H1 (cell line): ENCODE measurements around the gene ECE2. TPM values are rescaled to one million over a fixed set of nuclear protein-coding genes. Genes with fewer than 3 reads are reported as not detected.

Experiments used
- CTCF ChIA-PET: fragments of 300-600 bp; sonication (Branson Sonifier 250); formaldehyde crosslinking; loops from one replicate; lab custom pipeline; 2021; ENCODE audit not compliant: partially characterized antibody; lab: Charles Lee
- POLR2A ChIA-PET: fragments of 300-600 bp; sonication (Branson Sonifier 250); formaldehyde crosslinking; loops from one replicate; lab custom pipeline; 2021; ENCODE audit warnings: inconsistent platforms; ENCODE audit not compliant: partially characterized antibody; lab: Charles Lee
- DNase-seq, 2 experiments: peaks; one replicate each; pipeline versions ENCODE4 v3.0.0 to v3.0.0-alpha.2; 2010 to 2022; ENCODE audit warnings: low spot score in 2 of 2, low read depth in 1 of 2, mixed read lengths in 1 of 2
- FAIRE-seq: peaks from 2 replicates; lab custom pipeline; 2011; peaks lifted over from hg19 to GRCh38; lab: Jason Lieb, UNC
- H2AFZ ChIP-seq: 2 replicates; pipeline ENCODE4 v1.8.1; 2012; ENCODE audit warnings: low read length, inconsistent platforms
- H2AK5ac ChIP-seq: 2 replicates; pipeline ENCODE4 v1.6.1; 2013; ENCODE audit warnings: low read depth, low read length
- H2BK120ac ChIP-seq: replicated peaks from 2 replicates; pipeline ENCODE3; 2013; ENCODE audit warnings: low read depth, low read length, inconsistent platforms
- H2BK12ac ChIP-seq: 2 replicates; pipeline ENCODE4 v1.6.1; 2013; ENCODE audit warnings: low read depth, low read length
- H2BK15ac ChIP-seq: 2 replicates; pipeline ENCODE4 v1.6.1; 2013; ENCODE audit warnings: low read length
- H2BK20ac ChIP-seq: 2 replicates; pipeline ENCODE4 v1.6.1; 2013; ENCODE audit warnings: low read length
- H2BK5ac ChIP-seq: 2 replicates; pipeline ENCODE4 v1.6.1; 2013; ENCODE audit warnings: low read depth, low read length
- H3K14ac ChIP-seq: 2 replicates; pipeline ENCODE4 v1.6.1; 2013; ENCODE audit warnings: inconsistent platforms; ENCODE audit not compliant: insufficient read length
- H3K18ac ChIP-seq: 2 replicates; pipeline ENCODE4 v1.6.1; 2013; ENCODE audit warnings: low read length; ENCODE audit errors: extremely low read depth
- H3K23ac ChIP-seq: 2 replicates; pipeline ENCODE4 v1.6.1; 2013; ENCODE audit warnings: inconsistent platforms; ENCODE audit not compliant: insufficient read length
- H3K23me2 ChIP-seq: 2 replicates; pipeline ENCODE4 v1.6.1; 2013; ENCODE audit warnings: low read depth, low read length
- H3K27ac ChIP-seq: 2 replicates; pipeline ENCODE4 v1.6.1; 2011; ENCODE audit warnings: low read depth, low read length, inconsistent platforms
- H3K27me3 ChIP-seq, 4 experiments: replicated peaks in 1 of 4; 1 replicate in 1 of 4; 2 replicates in 3 of 4; pipeline versions ENCODE4 v1.6.1 to v1.8.1; 2011 to 2013; ENCODE audit warnings: low read length in 3 of 4, mild to moderate bottlenecking in 3 of 4, inconsistent platforms in 2 of 4, mixed read lengths in 2 of 4, moderate library complexity in 1 of 4; ENCODE audit not compliant: control insufficient read depth in 3 of 4, insufficient read depth in 3 of 4; ENCODE audit errors: extremely low read depth in 1 of 4
- H3K36me3 ChIP-seq, 4 experiments: 2 replicates each; pipeline versions ENCODE4 v1.6.1 to v1.8.1; 2011 to 2013; ENCODE audit warnings: mild to moderate bottlenecking in 4 of 4, low read length in 3 of 4, moderate library complexity in 2 of 4, control low read depth in 1 of 4, inconsistent platforms in 1 of 4; ENCODE audit not compliant: insufficient read depth in 4 of 4, control insufficient read depth in 2 of 4
- H3K4ac ChIP-seq: replicated peaks from 2 replicates; pipeline ENCODE3; 2013; ENCODE audit warnings: low read length, low read depth, mixed read lengths, inconsistent platforms; ENCODE audit not compliant: insufficient read length
- H3K4me1 ChIP-seq, 4 experiments: replicated peaks in 1 of 4; 1 replicate in 1 of 4; 2 replicates in 3 of 4; pipeline versions ENCODE4 v1.6.1 to v1.8.1; 2011 to 2013; ENCODE audit warnings: low read length in 3 of 4, inconsistent platforms in 2 of 4, mixed read lengths in 1 of 4; ENCODE audit not compliant: insufficient read depth in 4 of 4, control insufficient read depth in 3 of 4
- H3K4me2 ChIP-seq, 2 experiments: 2 replicates each; pipeline versions ENCODE4 v1.6.1 to v1.8.1; 2011 to 2013; ENCODE audit warnings: low read depth in 2 of 2, low read length in 2 of 2, control low read depth in 1 of 2, inconsistent platforms in 1 of 2, mild to moderate bottlenecking in 1 of 2; ENCODE audit not compliant: insufficient read depth in 1 of 2
- H3K4me3 ChIP-seq, 4 experiments: fragments of 200-600, 300-600 bp in 1 of 4; sonication (generic), shearing (Covaris generic), sonication (Bioruptor Twin) in 1 of 4; 2 replicates each; pipeline versions ENCODE4 v1.5.1 to v1.8.1; 2011 to 2016; ENCODE audit warnings: low read length in 4 of 4, low read depth in 3 of 4, control low read depth in 2 of 4, inconsistent platforms in 2 of 4, mild to moderate bottlenecking in 2 of 4, mixed read lengths in 1 of 4, moderate library complexity in 1 of 4; ENCODE audit not compliant: insufficient read depth in 2 of 4; ENCODE audit errors: extremely low read depth in 1 of 4
- H3K56ac ChIP-seq: replicated peaks from 2 replicates; pipeline ENCODE3; 2013; ENCODE audit warnings: low read depth, mild to moderate bottlenecking, mixed read lengths, low read length, inconsistent platforms; ENCODE audit not compliant: insufficient read length
- H3K79me1 ChIP-seq: 2 replicates; pipeline ENCODE4 v1.6.1; 2013; ENCODE audit warnings: low read depth, low read length, control low read depth
- H3K79me2 ChIP-seq, 2 experiments: 2 replicates each; pipeline versions ENCODE4 v1.6.1 to v1.8.1; 2012 to 2013; ENCODE audit warnings: low read length in 2 of 2, mild to moderate bottlenecking in 2 of 2, inconsistent platforms in 1 of 2; ENCODE audit not compliant: insufficient read depth in 2 of 2, control insufficient read depth in 1 of 2
- H3K9ac ChIP-seq, 4 experiments: replicated peaks in 1 of 4; 1 replicate in 1 of 4; 2 replicates in 3 of 4; pipeline versions ENCODE4 v1.6.1 to v1.8.1; 2011 to 2013; ENCODE audit warnings: low read depth in 3 of 4, low read length in 3 of 4, control low read depth in 2 of 4, mild to moderate bottlenecking in 2 of 4, moderate library complexity in 2 of 4, inconsistent platforms in 1 of 4; ENCODE audit errors: extremely low read depth in 1 of 4
- H3K9me3 ChIP-seq, 2 experiments: 2 replicates each; pipeline versions ENCODE4 v1.6.1 to v1.8.1; 2012 to 2013; ENCODE audit warnings: mild to moderate bottlenecking in 2 of 2, moderate library complexity in 2 of 2, control low read depth in 1 of 2, inconsistent platforms in 1 of 2, low read depth in 1 of 2, low read length in 1 of 2, mixed read lengths in 1 of 2; ENCODE audit not compliant: insufficient read depth in 2 of 2
- H4K20me1 ChIP-seq, 2 experiments: replicated peaks in 1 of 2; 2 replicates each; pipeline versions ENCODE3 to v1.8.1; 2011 to 2013; ENCODE audit warnings: inconsistent platforms in 2 of 2, low read length in 2 of 2, mild to moderate bottlenecking in 1 of 2; ENCODE audit not compliant: insufficient read depth in 2 of 2, control insufficient read depth in 1 of 2
- H4K5ac ChIP-seq: 2 replicates; pipeline ENCODE4 v1.6.1; 2013; ENCODE audit warnings: low read length, low read depth, mixed read lengths, inconsistent platforms; ENCODE audit not compliant: insufficient read length
- H4K8ac ChIP-seq: 2 replicates; pipeline ENCODE4 v1.8.0; 2013; ENCODE audit warnings: mild to moderate bottlenecking, moderate library complexity, low read length, inconsistent platforms; ENCODE audit not compliant: insufficient read depth; ENCODE audit errors: extremely low read depth
- H4K91ac ChIP-seq: replicated peaks from 2 replicates; pipeline ENCODE3; 2013; ENCODE audit warnings: low read length, mixed read lengths, inconsistent platforms; ENCODE audit not compliant: insufficient read length
- BRCA1 ChIP-seq: IDR thresholded peaks from 2 replicates; pipeline ENCODE4 v1.6.1; 2012; ENCODE audit warnings: low read depth, low read length, improper control_type of control experiment
- CREB1 ChIP-seq: IDR thresholded peaks from 2 replicates; pipeline ENCODE4 v1.6.1; 2012; ENCODE audit warnings: inconsistent platforms
- EZH2 ChIP-seq: fragments of 200-600 bp; sonication (generic); IDR thresholded peaks from 2 replicates; pipeline ENCODE4 v1.7.1; 2012; ENCODE audit warnings: low read depth, mild to moderate bottlenecking, moderate library complexity, low read length, inconsistent platforms; ENCODE audit not compliant: severe bottlenecking
- JUN ChIP-seq: IDR thresholded peaks from 2 replicates; pipeline ENCODE4 v1.6.1; 2011; ENCODE audit warnings: low read depth, mild to moderate bottlenecking, improper control_type of control experiment, low read length
- POLR2AphosphoS5 ChIP-seq: IDR thresholded peaks from 2 replicates; pipeline ENCODE4 v1.6.1; 2011; ENCODE audit warnings: low read depth, low read length
- POU5F1 ChIP-seq: IDR thresholded peaks from 2 replicates; pipeline ENCODE4 v1.6.1; 2011; ENCODE audit warnings: low read depth, mild to moderate bottlenecking, low read length, moderate library complexity
- RNF2 ChIP-seq: fragments of 200-900, 300-1000 bp; sonication (generic); IDR thresholded peaks from 2 replicates; pipeline ENCODE4 v1.7.1; 2016; ENCODE audit warnings: borderline replicate concordance, low read depth, mild to moderate bottlenecking, antibody characterized with exemption, low read length; ENCODE audit not compliant: poor library complexity, severe bottlenecking; ENCODE audit errors: missing control alignments
- SAP30 ChIP-seq: fragments of 300-600 bp; sonication (generic); IDR thresholded peaks from 2 replicates; pipeline ENCODE4 v1.7.1; 2012; ENCODE audit warnings: low read length, moderate library complexity, mild to moderate bottlenecking, inconsistent platforms; ENCODE audit not compliant: insufficient read depth, insufficient replicate concordance
- SRF ChIP-seq: IDR thresholded peaks from 2 replicates; pipeline ENCODE4 v1.6.1; 2011; ENCODE audit warnings: mild to moderate bottlenecking, low read depth, low read length, moderate library complexity
- TEAD4 ChIP-seq: IDR thresholded peaks from 2 replicates; pipeline ENCODE4 v1.6.1; 2012; ENCODE audit warnings: low read depth, low read length, inconsistent platforms, mixed read lengths
- USF2 ChIP-seq: IDR thresholded peaks from 2 replicates; pipeline ENCODE4 v1.6.1; 2011; ENCODE audit warnings: low read length, improper control_type of control experiment
- WGBS, 2 experiments: shearing (Covaris generic) in 1 of 2; methylation state at CpG; one replicate each; pipeline versions ENCODE4 v1.1.6 to v1.1.7; 2013 to 2015; ENCODE audit warnings: low lambda C conversion rate in 2 of 2, mixed read lengths in 2 of 2, inconsistent platforms in 1 of 2, low coverage in 1 of 2, missing lambda C conversion rate in 1 of 2; ENCODE audit not compliant: insufficient replicate concordance in 2 of 2, insufficient coverage in 1 of 2, insufficient read length in 1 of 2; ENCODE audit errors: extremely low coverage in 1 of 2, missing lambda C conversion rate in 1 of 2; 5-methylcytosine and 5-hydroxymethylcytosine counted together
- polyA plus RNA-seq, 7 experiments: library from polyadenylated mRNA; depleted of rRNA in 3 of 7; stranded (reverse) in 5 of 7; unstranded in 2 of 7; fragments of >200 nt in 5 of 7; fragments of 200-250 nt in 2 of 7; gene quantifications; 1 replicate in 5 of 7; 2 replicates in 1 of 7; 4 replicates in 1 of 7; pipeline versions ENCODE4 v1.2.1 to v1.2.3, GENCODE V29; 2011 to 2013; ENCODE audit warnings: missing spikeins in 2 of 7, mixed read lengths in 2 of 7
- total RNA-seq: library from RNA; stranded (reverse); fragmentation: NEBNext Ultra II Directional; extraction: Animal tissue kit (Norgen Biotek cat#: 25700); gene quantifications from 2 replicates; pipeline ENCODE4 v1.2.1, GENCODE V29; 2021

Gene ECE2
- total and polyA plus RNA-seq, 2 of the 8 experiments (the other 6 are each of a cell fraction or from before 2014, with no cell fraction given), result 0.44 to 0.86 TPM

- no peak for FAIRE-seq
- no peak for TF ChIP-seq SAP30
- TF ChIP-seq USF2, result no peak
- TF ChIP-seq TEAD4, result no peak
- no peak for TF ChIP-seq RNF2
- TF ChIP-seq CREB1, result no peak
- TF ChIP-seq EZH2, result no peak
- no peak for TF ChIP-seq POLR2AphosphoS5
- TF ChIP-seq POU5F1, result no peak
- TF ChIP-seq BRCA1, result no peak
- no peak for TF ChIP-seq JUN
- no peak for TF ChIP-seq SRF
Measured at GRCh38 chr3:184322731-184323487, 47.1 kb downstream of the ECE2 start.

More at GRCh38 chr3:184322731-184323487, 47.1 kb downstream of the ECE2 start:
- H4K91ac ChIP-seq, result no peak overlapping the region
- H3K4me1 ChIP-seq, result no peaks in the 10 kb centered on the region; a peak in 4 of 7 replicates
- H2BK15ac ChIP-seq, result no peak overlapping the region
- no peak overlapping the region for H3K9ac ChIP-seq
- H3K4ac ChIP-seq, result no peak overlapping the region
- no peak overlapping the region for H2BK12ac ChIP-seq
- H3K9me3 ChIP-seq, result no peaks in the 10 kb centered on the region
- ChIA-PET CTCF (interaction anchor here (0.9 kb wide), 1 partner anchor 16 kb away, joined by 4 read pairs; no protein-coding TSS in a partner anchor), POLR2A (interaction anchor here (1.4 to 9.8 kb wide), 6 partner anchors 8 to 17 kb away, joined by 3 to 148 read pairs (median 11); partner anchors contain the start of genes EIF4G1 and FAM131A)
- no peaks in the 10 kb centered on the region for H3K23me2 ChIP-seq
- DNase-seq, result no peak
- no peak overlapping the region for H2AFZ ChIP-seq
- no peak overlapping the region for H3K56ac ChIP-seq
- H4K20me1 ChIP-seq, result peaks cover 18 to 31% of the 10 kb centered on the region in 2 experiments
- H3K79me1 ChIP-seq, result peaks cover 8% of the 10 kb centered on the region; the same call in 1 of the 2 replicates
- 97% methylated on average over 19 of the region's 20 CpGs; no CpG with 5 or more reads in 1 of the 2 experiments for WGBS, 2 experiments
- no peak overlapping the region for H3K27ac ChIP-seq
- no peak overlapping the region for H2BK120ac ChIP-seq
- no peak overlapping the region; the same call in none of the 2 replicates for H4K8ac ChIP-seq
- H3K18ac ChIP-seq, result no peak overlapping the region
- peaks cover 4 to 33% of the 10 kb centered on the region in 2 experiments; a peak in 3 of 4 replicates for H3K79me2 ChIP-seq
- no peak overlapping the region for H2BK5ac ChIP-seq
- no peak overlapping the region for H3K23ac ChIP-seq
- no peaks in the 10 kb centered on the region for H3K27me3 ChIP-seq
- no peak overlapping the region for H2BK20ac ChIP-seq
- H4K5ac ChIP-seq, result no peak overlapping the region
- no peak overlapping the region for H3K14ac ChIP-seq
- H3K4me3 ChIP-seq, result no peak overlapping the region
- H3K36me3 ChIP-seq, result peaks cover 73 to 93% (median 87%) of the 10 kb centered on the region in 4 experiments
- no peak overlapping the region for H3K4me2 ChIP-seq
- no peak overlapping the region for H2AK5ac ChIP-seq
